ENCODE data around the gene SUPT7L.

GRCh38 chr2:27702302-27702701 lies 38.9 kb upstream of the SUPT7L start:
- TF ChIP-seq CTCF (CRISPR knock-in tag; IDR thresholded peaks at IDR 0.05) (no peak), PATZ1 (CRISPR knock-in tag; IDR thresholded peaks at IDR 0.05) (no peak), ZNF263 (CRISPR knock-in tag; IDR thresholded peaks at IDR 0.05) (no peak), MZF1 (CRISPR knock-in tag; IDR thresholded peaks at IDR 0.05; ENCODE audit: borderline replicate concordance) (no peak), CBX5 (CRISPR knock-in tag; IDR thresholded peaks at IDR 0.05; ENCODE audit: borderline replicate concordance) (no peak), EZH2 (conservative IDR thresholded peaks at IDR 0.05; ENCODE audit: low read depth, low read length) (no peak), ATF1 (CRISPR knock-in tag; IDR thresholded peaks at IDR 0.05) (no peak)
